Right lobe of liver (tissue), 4 donors: Measurements from ENCODE around the gene AHDC1.
A peak's percentile ranks its signal among the peaks of the same experiment; 100 is the strongest.

Experiments used
- POLR2A ChIP-seq: fragments of 450-650 bp; IDR thresholded peaks from one replicate; pipeline ENCODE4 v1.6.1; 2017; ENCODE audit warnings: antibody characterized with exemption, mild to moderate bottlenecking
- TF ChIP-seq, protein P1 (sequence below), 4 donors: fragments of 200-600 bp in 3 of 4; fragments of 450-650 bp in 1 of 4; IDR thresholded peaks; one replicate each; pipeline versions ENCODE4 v1.5.1 to v1.8.0; 2016 to 2022; ENCODE audit warnings: antibody characterized with exemption in 4 of 4, mild to moderate bottlenecking in 2 of 4
- donor health status: DM: no; HTN: no; CAD: no.
- donor health status: DM: no; HTN: no; CAD: no.
- donor health status: DM: no; HTN: yes; CAD: no.

DNA sequence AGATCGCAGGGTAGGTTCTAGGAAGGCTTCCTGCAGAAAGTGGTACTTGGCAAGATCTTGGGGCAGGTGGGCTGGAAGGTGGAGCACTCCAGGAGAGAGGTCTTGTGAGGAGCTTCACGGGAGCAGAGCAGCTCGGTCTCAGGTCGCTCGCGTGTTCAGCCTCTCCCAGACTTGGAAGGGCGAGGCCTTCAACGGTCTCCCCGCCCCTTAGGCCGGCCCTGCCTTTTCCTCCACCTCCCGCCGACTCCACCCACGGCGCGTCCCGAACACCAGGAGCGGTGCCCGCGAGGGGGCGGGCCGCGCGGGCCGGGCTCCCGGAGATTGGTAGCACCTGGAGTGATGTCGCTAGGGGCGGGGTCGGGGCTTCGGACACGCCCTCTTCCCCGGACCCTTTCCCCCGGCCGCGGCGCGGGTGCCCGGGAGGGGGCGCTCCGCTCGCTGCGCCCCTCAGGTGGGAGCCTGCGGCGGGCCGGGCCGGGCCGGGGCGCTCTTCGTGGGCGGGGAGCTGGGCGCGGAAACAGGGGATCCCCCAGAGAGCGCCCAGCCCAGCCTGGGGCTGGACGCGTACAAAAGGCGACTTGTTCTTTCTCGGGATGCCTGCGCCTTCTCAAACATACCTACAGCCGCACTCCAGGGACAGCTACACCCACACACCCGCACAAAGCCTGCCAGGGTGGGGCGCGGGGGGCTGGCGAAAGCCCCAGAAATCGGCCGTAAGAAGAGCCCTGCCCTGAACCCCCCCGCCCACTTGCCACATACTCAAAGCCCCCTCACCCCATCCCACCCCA is 35.5 kb downstream of the AHDC1 start:
- TF ChIP-seq, protein P1, sequence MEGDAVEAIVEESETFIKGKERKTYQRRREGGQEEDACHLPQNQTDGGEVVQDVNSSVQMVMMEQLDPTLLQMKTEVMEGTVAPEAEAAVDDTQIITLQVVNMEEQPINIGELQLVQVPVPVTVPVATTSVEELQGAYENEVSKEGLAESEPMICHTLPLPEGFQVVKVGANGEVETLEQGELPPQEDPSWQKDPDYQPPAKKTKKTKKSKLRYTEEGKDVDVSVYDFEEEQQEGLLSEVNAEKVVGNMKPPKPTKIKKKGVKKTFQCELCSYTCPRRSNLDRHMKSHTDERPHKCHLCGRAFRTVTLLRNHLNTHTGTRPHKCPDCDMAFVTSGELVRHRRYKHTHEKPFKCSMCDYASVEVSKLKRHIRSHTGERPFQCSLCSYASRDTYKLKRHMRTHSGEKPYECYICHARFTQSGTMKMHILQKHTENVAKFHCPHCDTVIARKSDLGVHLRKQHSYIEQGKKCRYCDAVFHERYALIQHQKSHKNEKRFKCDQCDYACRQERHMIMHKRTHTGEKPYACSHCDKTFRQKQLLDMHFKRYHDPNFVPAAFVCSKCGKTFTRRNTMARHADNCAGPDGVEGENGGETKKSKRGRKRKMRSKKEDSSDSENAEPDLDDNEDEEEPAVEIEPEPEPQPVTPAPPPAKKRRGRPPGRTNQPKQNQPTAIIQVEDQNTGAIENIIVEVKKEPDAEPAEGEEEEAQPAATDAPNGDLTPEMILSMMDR (IDR thresholded peaks at IDR 0.05) = peak; percentile 72 to 83 (median 78)
- peak; percentile 42 for TF ChIP-seq POLR2A
